GM12875 (cell line): ENCODE data around the gene ST14.

Experiments used
- H3K4me3 ChIP-seq: one replicate; pipeline ENCODE4 v1.5.1; 2011; ENCODE audit warnings: low read depth, low read length, control low read depth
- TF ChIP-seq, protein P1 (sequence below): IDR thresholded peaks from 2 replicates; pipeline ENCODE4 v1.5.1; 2011; ENCODE audit warnings: low read depth, mild to moderate bottlenecking, control low read depth, inconsistent platforms, low read length, moderate library complexity, borderline replicate concordance; ENCODE audit not compliant: insufficient read depth

ST14 gene

DNA sequence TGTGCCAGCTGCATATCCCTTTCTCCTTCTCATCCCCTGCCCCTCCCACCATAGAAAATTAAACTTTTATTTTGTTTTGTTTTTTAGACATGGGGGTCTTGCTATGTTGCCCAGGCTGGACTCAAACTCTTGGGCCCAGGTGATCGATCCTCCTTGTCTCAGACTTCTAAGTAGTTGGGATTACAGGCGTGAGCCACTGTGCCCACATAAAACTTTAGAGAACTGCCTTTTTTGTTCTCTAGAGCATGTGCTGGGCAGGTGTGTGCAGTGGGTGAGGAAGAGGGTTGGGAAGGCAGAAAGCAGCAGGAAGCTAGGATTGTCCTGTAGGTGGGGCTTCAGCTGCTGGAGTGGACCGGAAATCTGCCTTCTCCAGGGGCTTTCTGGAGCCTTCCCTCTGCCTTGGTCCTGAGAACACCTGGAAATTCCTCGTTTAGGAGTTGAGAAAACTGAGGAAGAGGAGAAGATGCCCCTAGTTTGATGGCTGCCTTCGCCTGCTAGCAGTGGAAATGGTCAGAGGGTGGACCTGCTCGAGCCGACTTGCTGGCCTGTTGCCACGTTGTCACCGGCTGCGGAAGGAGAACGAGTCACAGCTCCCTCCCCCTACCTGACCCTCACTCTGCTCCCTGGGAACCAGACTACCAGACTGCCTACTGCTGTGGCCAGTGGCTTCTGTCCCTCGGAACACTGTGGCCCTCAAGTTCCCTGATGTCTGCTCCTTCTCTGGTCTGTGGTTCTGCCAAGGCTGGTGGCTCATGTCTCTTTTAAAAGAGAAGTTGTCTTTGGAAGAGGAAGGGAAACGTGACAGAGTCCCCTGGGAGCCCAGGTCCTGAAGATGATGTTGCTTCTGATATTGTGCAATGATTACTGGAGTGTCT is 4.0 kb downstream of the ST14 start:
- no peak overlapping the region for H3K4me3 ChIP-seq
- TF ChIP-seq, protein P1, sequence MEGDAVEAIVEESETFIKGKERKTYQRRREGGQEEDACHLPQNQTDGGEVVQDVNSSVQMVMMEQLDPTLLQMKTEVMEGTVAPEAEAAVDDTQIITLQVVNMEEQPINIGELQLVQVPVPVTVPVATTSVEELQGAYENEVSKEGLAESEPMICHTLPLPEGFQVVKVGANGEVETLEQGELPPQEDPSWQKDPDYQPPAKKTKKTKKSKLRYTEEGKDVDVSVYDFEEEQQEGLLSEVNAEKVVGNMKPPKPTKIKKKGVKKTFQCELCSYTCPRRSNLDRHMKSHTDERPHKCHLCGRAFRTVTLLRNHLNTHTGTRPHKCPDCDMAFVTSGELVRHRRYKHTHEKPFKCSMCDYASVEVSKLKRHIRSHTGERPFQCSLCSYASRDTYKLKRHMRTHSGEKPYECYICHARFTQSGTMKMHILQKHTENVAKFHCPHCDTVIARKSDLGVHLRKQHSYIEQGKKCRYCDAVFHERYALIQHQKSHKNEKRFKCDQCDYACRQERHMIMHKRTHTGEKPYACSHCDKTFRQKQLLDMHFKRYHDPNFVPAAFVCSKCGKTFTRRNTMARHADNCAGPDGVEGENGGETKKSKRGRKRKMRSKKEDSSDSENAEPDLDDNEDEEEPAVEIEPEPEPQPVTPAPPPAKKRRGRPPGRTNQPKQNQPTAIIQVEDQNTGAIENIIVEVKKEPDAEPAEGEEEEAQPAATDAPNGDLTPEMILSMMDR: no peak

DNA sequence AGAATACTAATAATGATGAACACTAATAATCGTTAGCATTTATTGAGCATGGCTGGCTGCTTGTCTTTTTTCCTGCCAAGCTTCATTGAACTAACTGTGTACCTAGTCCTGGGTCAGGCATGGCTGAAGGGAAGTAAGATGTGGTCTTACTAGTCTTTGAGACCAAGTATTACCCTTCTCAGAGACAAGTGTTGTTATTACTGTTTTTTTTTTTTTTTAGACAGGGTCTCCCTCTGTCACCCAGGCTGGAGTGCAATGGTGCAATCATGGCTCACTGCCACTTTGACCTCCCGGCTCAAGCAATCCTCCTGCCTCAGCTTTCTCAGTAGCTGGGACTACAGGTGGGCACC is 4.6 kb downstream of the ST14 start:
- TF ChIP-seq, protein P1: no peak
- no peak overlapping the region for H3K4me3 ChIP-seq

DNA sequence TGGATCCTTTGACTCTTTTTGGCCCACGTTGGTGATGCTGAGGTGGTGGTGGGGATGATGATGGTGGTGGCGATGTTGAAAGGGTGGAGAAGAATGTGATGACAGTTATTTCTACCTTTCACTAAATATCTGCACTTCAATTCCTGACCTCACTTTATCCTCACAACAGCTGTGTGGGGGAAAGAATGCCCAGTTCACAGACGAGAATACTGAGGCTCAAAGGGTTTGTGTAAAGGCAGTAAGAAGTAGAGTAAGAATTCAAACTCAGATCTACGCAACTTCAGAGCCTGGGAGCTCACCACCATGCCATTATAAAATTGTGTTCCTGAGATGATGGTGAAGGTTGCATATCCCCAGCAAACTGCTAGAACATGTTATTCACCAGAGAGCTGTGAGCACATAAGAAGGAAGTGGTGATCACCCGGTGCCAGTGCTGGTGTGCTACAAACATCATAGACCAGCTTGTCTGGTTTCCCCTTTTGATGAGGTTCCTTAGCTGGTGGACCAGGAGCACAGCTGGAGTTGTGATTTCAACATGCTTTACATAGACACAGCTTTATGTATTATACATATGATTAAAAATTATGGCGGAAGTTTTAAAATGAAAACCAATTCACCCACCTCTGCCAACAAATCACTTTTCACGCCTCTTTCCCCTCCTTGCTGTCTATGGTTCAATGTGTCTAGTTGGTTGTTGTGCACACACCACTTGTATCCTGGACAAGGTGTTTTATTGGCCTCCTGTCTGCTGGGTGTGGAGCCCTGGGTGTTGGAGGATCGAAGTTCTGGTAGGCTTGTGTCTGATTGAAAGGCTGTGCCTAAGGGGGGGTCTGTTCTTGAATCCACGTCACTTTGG is 6.2 kb downstream of the ST14 start:
- TF ChIP-seq, protein P1: no peak
- H3K4me3 ChIP-seq: no peak overlapping the region

DNA sequence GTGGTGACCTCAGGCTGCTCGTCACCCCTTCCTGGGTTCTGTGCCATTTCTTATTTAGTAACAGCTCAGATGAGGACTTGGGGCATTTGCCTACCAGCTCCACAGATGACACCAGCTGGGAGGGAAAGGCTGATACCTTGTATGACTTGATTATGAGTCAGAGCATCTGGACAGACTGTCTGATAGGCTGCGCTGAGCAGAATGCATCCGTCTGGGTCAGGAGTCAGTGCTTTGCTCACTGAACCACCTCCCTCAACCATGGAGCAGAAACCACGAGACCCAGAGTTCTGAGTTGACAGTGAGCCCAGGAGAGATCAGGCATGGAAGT is 6.8 kb downstream of the ST14 start:
- TF ChIP-seq, protein P1: no peak
- no peak overlapping the region for H3K4me3 ChIP-seq

DNA sequence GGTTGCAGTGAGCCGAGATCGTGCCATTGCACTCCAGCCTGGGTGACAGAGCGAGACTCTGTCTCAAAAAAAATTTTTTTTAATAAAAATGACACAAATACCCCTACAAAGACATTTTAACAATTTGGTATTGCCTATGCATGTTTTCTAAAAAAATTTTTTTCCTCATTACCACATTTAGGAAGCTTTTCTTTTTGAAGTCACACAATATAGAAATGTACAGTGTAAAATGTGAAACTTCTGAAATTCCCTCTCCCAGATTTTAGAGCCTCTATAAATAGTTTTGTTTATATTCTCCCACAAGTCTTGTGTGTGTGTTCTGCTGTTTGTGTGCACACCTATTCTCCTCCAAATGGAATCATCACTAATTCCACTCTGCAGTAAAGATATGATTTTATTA is 7.6 kb downstream of the ST14 start:
- TF ChIP-seq, protein P1: no peak
- no peak overlapping the region for H3K4me3 ChIP-seq

DNA sequence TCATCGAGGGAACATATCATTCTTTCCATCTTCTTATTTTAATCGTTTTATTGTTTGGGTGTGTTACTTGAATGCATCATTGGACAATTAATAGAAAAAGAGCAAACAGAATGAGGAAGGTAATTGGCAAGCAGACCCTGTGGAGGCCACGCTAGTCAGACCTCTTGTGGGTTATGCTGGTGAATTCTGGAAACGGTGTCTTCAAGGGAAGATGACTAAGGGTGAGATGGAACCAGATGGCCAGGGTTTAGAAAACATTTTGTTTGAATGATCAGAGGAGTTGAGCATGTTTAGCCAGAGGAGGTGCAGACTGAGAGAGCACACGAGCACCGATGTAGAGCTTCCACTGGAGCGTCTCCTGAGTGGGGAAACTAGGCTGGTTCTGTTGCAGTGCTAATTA is 8.5 kb downstream of the ST14 start:
- TF ChIP-seq, protein P1: no peak
- H3K4me3 ChIP-seq: no peak overlapping the region
